Suprapubic skin (tissue), 3 donors: ENCODE data around the gene AGFG2.

Experiments
- POLR2A ChIP-seq, 2 donors: fragments of 450-650 bp; IDR thresholded peaks; one replicate each; pipeline ENCODE4 v1.6.1; 2017; ENCODE audit warnings: antibody characterized with exemption in 2 of 2, mild to moderate bottlenecking in 2 of 2, moderate library complexity in 2 of 2
- TF ChIP-seq, protein P1 (sequence below), 2 donors: fragments of 200-600 bp in 1 of 2; fragments of 450-650 bp in 1 of 2; sonication (generic) in 1 of 2; IDR thresholded peaks; one replicate each; pipeline ENCODE4 v1.5.1; 2016 to 2019; ENCODE audit warnings: antibody characterized with exemption in 2 of 2, mild to moderate bottlenecking in 1 of 2, moderate library complexity in 1 of 2

DNA sequence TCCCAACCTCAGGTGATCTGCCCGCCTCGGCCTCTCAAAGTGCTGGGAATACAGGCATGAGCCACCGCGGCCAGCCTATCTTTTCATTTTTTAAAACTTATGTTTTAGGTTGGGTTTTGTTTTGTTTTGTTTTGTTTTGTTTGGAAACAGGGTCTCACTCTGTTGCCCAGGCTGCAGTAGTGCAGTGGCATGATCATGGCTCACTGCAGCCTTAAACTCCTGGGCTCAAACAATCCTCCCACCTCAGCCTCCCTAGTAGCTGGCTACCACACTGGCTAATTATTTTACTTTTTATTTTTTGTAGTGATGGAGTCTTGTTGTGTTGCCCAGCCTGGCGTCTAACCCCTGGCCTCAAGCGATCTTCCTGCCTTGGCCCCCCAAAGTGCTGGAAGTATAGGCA is 19.4 kb upstream of the AGFG2 start:
- TF ChIP-seq, protein P1, sequence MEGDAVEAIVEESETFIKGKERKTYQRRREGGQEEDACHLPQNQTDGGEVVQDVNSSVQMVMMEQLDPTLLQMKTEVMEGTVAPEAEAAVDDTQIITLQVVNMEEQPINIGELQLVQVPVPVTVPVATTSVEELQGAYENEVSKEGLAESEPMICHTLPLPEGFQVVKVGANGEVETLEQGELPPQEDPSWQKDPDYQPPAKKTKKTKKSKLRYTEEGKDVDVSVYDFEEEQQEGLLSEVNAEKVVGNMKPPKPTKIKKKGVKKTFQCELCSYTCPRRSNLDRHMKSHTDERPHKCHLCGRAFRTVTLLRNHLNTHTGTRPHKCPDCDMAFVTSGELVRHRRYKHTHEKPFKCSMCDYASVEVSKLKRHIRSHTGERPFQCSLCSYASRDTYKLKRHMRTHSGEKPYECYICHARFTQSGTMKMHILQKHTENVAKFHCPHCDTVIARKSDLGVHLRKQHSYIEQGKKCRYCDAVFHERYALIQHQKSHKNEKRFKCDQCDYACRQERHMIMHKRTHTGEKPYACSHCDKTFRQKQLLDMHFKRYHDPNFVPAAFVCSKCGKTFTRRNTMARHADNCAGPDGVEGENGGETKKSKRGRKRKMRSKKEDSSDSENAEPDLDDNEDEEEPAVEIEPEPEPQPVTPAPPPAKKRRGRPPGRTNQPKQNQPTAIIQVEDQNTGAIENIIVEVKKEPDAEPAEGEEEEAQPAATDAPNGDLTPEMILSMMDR (IDR thresholded peaks at IDR 0.05), result no peak
- TF ChIP-seq POLR2A (IDR thresholded peaks at IDR 0.05), result no peak
